ENCODE data around the gene ZWILCH. TPM values are rescaled to one million over a fixed set of nuclear protein-coding genes. Genes with fewer than 3 reads are reported as not detected.

The ZWILCH gene
- total and polyA plus RNA-seq, 9 of the 15 experiments (the other 6 are each of a cell fraction or from before 2014, with no cell fraction given), result 32.8 to 94.2 (median 52.1) TPM

- TF ChIP-seq BCLAF1 (IDR thresholded peaks at IDR 0.05; ENCODE audit: borderline replicate concordance in 1 of 2, control insufficient read depth in 1 of 2, low read depth in 2 of 2, low read length in 1 of 2), result peak; percentile 50 to 75; a peak in 2 of 4 replicates
- TF ChIP-seq ZBTB33 (CRISPR knock-in tag; IDR thresholded peaks at IDR 0.05), result peak; percentile 89
- no peak for TF ChIP-seq SRSF1 (IDR thresholded peaks at IDR 0.05; ENCODE audit: low read depth, low read length)
- TF ChIP-seq ZNF224 (CRISPR knock-in tag; IDR thresholded peaks at IDR 0.05), result no peak
- no peak for TF ChIP-seq ZNF239 (CRISPR knock-in tag; IDR thresholded peaks at IDR 0.05)
- peak; percentile 73 for TF ChIP-seq TAF1 (IDR thresholded peaks at IDR 0.05; ENCODE audit: control insufficient read depth, extremely low read depth, insufficient read depth, low read length, severe bottlenecking)
- peak; percentile 72 for TF ChIP-seq JUND (IDR thresholded peaks at IDR 0.05; ENCODE audit: borderline replicate concordance, low read depth, low read length)
- peak; percentile 67; the same call in 1 of the 3 replicates for TF ChIP-seq JUND (tag; IDR thresholded peaks at IDR 0.05; ENCODE audit: borderline replicate concordance, low read depth, low read length)
- peak; percentile 80 for TF ChIP-seq ZFX (CRISPR knock-in tag; IDR thresholded peaks at IDR 0.05)
- TF ChIP-seq TEAD1 (CRISPR knock-in tag; IDR thresholded peaks at IDR 0.05), result peak; percentile 79 to 83
- peak; percentile 88; the same call in 1 of the 2 replicates for TF ChIP-seq ZBTB49 (CRISPR knock-in tag; IDR thresholded peaks at IDR 0.05; ENCODE audit: borderline replicate concordance)
- TF ChIP-seq CHD2 (IDR thresholded peaks at IDR 0.05; ENCODE audit: low read depth, low read length), result peak; percentile 66
- peak; percentile 78; the same call in 1 of the 2 replicates for TF ChIP-seq NBN (IDR thresholded peaks at IDR 0.05; ENCODE audit: low read depth)
- peak; percentile 98 for TF ChIP-seq MTA1 (IDR thresholded peaks at IDR 0.05; ENCODE audit: borderline replicate concordance)
- TF ChIP-seq SREBF2 (CRISPR knock-in tag; IDR thresholded peaks at IDR 0.05), result no peak
- peak in 1 of 2 experiments; percentile 27; a peak in 1 of 4 replicates for TF ChIP-seq SIX5 (IDR thresholded peaks at IDR 0.05; ENCODE audit: borderline replicate concordance in 1 of 2, insufficient read depth in 1 of 2, low read depth in 1 of 2, low read length in 2 of 2)
- 0 out of 2 replicates have a peak, but pooled peaks have one; percentile 22 for TF ChIP-seq SMAD3 (CRISPR knock-in tag; conservative IDR thresholded peaks at IDR 0.05)
- TF ChIP-seq KAT8 (IDR thresholded peaks at IDR 0.05; ENCODE audit: low read depth), result no peak
These were observed 7.3 kb upstream of the ZWILCH start, which contains the start of gene SNAPC5 (continued) for GRCh38 chr15:66497502-66498455.
